ELF-1 (cell line): ENCODE results near the gene UBAP2.
"Not testable (repeated sequence)": the region's sequence is repeated elsewhere in the genome, so short reads cannot be mapped to it uniquely, and the experiment has no call there.

ENCODE experiments used
- DNase-seq: peaks from one replicate; pipeline ENCODE4 v3.0.0-alpha.2; 2016; ENCODE audit warnings: low read depth, low spot score

Gene UBAP2

DNA sequence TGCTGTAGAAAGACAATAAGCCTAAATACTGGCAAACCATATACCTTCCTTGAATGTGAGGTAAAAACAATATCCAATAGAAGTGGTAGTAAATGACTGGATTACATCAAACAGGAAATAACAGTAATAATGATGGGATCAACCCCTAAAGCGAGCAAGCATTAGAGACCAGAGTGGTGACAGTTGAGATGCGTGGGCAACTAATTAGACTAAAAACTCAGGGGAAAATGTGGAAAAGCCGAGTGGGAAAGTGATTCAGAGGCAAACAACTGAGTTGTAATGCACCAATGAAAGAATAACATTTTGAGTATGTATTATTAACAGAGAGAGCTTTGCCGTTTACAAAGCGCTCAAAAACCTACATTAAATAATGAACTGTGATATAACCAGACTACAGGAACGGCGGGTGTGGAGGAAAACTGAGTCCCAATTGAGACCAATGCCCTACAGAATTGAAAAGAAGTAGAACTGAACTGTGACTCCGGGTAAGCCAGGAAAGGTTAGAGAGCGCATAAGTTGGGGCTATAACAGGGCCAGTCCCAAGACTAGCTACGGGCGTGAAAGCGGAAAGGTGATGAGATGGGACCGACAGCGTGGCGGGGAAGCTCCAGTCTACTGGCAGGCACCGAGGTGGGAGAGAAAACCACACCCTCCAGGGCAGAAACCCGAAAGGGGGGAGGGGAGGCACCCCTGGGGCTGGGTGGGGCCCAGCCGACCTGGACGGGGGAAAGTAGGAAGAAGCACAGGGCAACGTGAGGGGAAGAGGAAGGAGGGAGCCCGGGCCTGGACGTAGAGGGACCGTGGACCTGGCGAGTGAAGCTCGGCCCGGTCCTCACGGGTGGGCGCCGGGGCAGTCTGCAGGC lies 592 bp downstream of the UBAP2 start:
- no peak for DNase-seq

DNA sequence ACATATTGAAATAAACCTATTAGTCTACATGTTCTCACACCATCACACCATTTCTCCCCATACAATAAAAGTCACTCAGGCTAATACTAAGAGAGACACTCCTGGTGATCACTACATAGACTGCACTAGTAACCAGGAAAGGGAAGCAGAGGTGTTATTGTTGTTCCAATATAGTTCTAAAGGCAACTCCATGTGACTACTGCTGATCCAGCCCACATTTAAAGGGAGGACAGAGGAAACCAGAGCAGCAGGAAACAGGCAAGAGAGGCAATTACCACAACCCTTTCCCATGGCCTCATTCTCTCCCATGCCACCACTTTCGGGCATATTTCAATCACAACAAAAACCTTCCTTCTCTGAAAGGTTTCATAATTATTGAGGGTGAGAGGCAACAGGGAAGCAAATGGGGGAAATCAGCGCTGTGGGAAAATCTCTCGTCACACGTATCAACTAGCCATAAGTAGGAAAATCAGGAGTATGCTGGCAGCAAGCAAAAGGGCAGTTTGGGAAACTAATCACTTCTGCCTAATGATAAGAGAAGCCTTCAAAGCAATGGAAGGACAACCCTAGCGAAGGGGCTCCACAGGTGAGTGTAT lies 1.8 kb downstream of the UBAP2 start:
- DNase-seq, result peak; percentile 24

DNA sequence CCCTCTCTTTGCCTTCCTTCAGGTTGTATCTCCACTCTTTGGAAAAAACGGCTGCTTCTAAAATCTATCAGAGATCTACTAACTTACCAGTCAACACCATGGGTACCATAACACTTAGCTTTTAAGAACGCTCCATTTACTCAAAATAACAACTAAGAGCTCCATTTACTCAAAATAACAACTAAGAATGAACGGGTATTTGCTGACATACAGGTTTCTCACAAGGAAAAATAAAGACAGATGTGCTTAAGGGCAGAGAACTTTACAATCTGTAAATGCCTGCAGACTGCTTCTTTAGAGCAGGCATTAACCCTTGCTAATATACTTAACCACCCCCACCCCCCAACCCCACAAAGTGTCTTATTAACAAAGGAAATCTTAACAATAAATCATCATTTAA lies 2.8 kb downstream of the UBAP2 start:
- no peak for DNase-seq

DNA sequence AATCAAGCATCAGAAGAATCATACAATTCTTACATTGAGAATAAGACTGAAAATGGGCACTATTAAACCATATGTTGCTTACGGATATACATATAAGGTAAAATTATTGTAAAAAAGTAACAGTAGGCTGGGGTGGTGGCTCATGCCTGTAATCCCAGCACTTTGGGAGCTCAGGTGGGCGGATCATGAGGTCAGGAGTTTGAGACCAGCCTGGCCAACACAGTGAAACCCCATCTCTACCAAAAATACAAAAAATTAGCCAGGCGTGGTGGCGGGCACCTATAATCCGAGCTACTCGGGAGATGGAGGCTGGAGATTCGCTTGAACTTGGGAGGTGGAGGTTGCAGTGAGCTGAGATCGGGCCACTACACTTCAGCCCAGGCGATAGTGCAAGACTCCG lies 6.6 kb downstream of the UBAP2 start:
- not testable (repeated sequence) for DNase-seq

DNA sequence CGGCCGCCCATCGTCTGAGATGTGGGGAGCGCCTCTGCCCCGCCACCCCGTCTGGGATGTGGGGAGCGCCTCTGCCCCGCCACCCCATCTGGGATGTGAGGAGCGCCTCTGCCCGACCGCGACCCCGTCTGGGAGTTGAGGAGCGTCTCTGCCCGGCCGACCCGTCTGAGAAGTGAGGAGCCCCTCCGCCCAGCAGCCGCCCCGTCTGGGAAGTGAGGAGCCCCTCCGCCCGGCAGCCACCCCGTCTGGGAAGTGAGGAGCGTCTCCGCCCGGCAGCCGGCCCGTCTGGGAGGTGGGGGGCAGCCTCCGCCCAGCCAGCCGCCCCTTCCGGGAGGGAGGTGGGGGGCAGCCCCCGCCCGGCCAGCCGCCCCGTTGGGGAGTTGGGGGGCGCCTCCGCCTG lies 9.8 kb downstream of the UBAP2 start:
- not testable (repeated sequence) for DNase-seq

DNA sequence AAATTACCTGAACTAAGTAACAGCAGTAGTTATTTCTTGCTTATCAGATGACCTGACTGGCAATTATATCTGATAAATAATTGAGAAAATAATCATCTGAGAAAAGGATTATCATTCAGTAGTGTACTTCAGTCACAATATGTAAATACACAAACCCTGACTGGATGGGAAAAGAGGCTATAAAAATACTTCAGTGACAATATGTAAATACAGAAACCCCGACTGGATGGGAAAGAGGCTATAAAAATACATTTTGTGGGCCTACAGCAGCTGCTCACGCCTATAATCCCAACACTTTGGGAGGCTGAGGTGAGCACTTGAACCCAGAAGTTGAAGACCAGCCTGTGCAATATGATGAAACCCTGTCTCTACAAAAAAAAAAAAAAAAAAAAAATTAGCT lies 11.1 kb downstream of the UBAP2 start:
- DNase-seq, result no peak

DNA sequence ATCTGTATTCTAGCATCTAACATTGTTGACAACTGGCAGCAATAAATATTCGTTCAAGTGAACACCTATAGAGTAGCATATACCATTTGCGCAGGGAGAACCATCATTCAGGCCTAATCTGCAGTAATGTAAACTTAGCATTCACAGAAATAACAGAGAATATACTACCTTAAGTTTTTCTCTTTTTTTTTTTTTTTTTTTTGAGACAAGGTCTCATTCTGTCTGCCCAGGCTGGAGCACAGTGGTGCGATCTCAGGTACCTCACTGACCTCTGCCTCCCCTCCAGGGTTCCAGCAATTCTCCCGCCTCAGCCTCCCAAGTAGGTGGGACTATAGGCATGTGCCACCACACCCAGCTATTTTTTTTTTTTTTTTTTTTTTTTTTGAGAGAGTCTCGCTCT lies 12.1 kb downstream of the UBAP2 start:
- no peak for DNase-seq

DNA sequence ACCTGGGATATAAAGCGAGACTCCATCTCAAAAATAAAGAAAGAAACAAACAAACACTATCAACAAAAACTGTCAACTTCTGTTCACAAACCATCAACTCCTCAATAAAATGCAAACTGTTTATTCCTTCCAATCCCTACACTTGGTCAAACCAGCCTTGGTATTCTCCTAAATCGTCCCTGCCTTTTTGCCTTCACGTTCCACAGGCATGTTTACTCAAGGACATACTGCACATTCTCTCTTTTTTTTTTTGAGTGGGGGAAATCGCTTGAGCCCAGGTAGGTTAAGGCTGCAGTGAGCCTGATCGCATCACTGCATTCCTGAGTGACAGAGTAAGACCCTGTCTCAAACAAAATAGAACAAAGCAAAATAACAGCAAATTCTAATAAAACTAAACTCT lies 13.0 kb downstream of the UBAP2 start:
- peak; percentile 29 for DNase-seq

DNA sequence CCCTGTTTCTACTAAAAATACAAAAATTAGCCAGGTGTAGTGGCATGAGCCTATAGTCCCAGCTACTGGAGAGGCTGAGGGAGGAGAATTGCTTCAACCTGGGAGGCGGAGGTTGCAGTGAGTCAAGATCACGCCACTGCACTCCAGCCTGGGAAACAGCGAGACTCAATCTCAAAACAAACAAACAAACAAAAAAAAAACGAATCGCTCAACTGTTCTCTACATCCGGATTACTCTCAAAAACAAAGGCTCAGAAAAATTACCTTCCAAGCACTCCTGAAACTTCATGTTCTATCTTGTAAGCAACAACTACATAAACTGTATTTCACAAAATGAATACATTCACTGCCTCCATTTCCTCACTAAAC lies 14.0 kb downstream of the UBAP2 start:
- no peak for DNase-seq

DNA sequence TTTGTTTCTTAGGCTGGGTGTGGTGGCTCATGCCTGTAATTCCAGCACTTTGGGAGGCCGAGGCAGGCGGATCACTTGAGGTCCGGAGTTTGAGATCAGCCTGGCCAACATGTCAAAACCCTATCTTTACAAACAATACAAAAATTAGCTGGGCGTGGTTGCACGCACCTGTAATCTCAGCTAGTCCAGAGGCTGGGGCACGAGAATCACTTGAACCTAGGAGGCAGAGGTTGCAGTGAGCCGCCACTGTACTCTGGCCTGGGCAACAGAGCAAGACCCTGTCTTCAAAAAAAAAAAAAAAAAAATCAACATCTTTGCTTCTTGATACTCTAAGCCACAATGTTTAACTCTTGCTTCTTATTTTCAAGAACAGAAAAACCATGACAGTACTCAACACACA lies 16.1 kb downstream of the UBAP2 start:
- no peak for DNase-seq

DNA sequence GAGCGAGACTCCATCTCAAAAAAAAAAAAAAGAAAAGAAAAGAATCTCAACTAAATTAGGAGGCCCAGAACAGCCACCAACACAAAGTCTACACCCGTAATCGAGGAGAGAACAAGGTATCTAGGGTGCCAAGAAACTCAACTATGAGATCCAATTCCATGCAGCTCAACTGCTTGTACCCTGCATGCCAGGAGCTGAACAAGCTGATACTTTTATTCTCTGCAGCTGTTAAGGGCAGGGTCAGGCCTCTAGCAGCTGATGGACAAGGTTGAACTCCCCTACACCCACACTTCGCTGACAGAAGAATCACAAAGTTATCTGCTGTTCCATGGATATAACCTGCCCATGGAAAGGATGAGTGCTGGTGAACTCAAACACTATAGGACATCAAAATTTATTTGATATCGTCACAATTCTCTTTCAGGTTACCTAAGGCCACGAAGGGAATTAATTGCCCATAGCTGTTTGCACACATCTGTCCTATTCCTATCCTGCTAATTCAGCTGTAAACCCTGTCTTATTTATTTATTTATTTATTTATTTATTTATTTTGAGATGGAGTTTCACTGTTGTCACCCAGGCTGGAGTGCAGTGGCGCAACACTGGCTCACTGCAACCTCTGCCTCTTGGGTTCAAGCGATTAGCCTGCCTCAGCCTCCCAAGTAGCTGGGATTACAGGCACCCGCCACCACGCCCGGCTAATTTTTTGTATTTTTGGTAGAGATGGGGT lies 20.7 kb downstream of the UBAP2 start:
- no peak for DNase-seq

DNA sequence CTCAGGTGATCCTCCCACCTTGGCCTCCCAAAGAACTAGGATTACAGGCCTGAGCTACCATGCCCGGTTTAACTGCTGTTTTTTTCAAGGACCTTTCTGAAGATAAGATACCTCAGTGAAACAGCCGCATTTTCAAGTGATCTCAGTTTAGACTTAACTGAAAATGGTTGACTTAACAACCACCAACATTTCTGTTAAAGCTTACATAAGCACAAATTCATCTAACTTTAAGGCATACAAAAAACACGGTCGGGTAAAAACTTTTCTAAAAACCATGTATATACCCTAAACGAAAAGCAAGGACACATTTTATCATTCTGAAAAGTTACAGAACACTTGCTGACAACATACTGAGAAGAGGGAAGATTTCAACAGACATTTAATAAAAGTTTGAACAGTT lies 22.9 kb downstream of the UBAP2 start:
- no peak for DNase-seq

DNA sequence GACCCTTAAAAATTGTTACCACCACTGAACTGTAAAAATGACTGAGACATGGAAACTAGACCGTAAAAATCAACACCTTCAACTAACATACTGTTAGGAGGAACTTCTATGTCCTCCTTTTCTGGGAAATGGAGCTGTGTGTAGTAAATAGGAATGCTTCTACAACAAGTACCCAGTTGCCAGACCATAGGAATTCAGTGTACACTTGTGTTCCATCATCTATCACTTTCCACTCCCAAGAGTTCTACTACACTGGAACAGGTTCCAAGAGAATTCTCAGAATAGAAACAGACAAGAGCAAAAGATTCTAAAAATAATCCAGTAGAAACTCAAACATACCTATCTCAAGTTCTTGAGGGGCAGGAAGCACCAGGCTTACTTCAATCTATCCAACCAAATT lies 23.6 kb downstream of the UBAP2 start:
- no peak for DNase-seq

DNA sequence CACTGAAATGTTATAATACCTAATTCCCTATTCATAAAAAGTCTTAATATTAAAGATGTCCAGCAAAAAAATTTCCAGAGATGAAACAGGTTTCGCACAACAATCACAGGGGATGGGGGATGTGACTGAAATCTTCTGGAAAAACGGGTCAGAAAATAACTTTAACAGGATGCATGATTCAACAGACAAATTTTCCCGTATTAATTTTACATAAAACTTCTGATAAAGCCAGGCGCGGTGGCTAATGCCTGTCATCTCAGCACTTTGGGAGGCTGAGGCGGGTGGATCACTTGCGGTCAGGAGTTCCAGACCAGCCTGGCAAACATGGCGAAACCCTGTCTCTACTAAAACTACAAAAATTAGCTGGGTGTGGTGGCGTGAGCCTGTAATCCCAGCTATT lies 24.2 kb downstream of the UBAP2 start:
- DNase-seq, result not testable (repeated sequence)

DNA sequence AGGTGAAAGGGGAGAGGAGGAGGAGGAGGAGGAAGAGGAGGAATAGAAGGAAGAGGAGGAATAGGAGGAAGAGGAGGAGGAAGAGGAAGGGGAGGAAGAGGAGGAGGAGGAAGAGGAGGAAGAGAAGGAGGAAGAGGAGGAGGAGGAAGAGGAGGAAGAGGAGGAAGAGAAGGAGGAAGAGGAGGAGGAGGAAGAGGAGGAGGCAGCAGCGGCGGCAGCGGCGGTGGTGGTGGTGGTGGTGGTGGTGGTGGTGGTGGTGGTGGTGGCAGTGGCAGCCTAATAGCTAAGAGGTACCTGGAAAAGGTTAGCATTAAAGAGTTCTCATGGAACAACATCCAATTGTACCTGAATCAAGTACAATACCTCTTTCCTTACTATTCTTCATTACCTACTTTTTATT lies 32.5 kb downstream of the UBAP2 start:
- DNase-seq, result no peak

DNA sequence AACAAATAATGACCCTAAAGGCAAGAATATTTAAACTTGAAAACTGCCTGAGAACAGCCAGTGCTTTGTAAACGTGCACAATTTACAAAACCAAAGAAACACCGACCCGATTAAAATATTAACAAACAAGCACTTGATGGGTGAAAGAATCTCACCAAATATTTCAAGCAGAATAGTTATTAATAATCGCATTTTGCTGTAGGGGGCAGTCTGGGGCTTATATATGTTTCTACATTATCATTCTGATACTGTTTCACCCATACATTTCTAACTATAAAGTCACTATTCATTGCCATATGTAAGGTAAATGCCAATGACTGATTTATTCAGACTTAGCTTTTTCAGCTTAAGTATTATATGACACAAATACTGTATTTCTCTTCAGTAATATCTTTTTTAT lies 37.7 kb downstream of the UBAP2 start:
- DNase-seq, result no peak

DNA sequence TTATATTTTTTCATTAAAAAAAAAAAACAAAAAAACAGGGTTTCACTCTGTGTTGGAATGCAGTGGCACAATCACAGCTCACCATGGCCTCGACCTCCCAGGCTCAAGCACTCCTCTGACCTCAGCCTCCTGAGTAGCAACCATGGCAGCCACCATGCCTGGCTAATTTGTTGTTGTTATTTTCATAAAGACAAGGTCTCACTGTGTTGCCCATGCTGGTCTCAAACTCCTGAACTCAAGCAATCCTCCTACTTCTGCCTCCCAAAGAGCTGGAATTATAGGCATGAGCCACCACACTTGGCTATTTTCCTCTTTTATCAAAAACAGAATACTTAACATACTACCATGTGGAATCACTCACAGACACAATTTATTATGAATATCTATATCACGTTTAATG lies 46.7 kb downstream of the UBAP2 start:
- no peak for DNase-seq

DNA sequence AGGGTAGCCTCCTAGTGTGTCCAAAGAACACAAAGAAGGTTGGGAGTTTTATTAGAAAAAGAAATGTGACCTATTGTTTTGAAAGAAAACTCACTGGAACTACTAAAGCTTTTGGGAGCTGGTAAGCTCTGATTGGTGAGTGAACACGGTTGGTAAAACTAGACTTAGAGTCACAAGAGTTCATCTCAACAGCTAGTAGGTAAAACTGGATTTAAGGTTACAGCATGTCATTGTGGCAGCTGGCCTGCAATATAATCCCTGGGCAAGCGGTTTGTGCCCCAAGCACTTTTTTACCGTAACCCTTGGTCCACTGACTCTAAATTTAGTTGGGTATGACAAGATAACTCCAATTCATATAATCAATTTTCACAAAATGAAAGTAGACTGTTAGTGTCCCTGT lies 47.4 kb downstream of the UBAP2 start:
- DNase-seq, result no peak

DNA sequence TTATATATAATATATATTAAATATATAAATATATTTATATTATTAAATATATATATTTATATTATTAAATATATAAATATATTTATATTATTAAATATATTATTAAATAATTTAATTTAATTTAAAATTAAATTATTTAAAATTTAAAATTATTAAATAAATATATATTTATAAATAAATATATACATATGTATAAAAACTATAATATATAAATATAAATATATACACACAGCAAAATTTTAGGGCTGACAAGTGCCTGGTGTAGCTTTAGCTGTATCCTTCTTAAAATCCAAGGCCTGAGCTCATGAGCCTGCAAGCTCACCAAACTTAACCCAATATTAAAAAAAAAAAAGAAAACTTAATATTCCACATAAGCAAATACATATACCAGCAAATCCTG lies 53.2 kb downstream of the UBAP2 start:
- DNase-seq, result no peak

DNA sequence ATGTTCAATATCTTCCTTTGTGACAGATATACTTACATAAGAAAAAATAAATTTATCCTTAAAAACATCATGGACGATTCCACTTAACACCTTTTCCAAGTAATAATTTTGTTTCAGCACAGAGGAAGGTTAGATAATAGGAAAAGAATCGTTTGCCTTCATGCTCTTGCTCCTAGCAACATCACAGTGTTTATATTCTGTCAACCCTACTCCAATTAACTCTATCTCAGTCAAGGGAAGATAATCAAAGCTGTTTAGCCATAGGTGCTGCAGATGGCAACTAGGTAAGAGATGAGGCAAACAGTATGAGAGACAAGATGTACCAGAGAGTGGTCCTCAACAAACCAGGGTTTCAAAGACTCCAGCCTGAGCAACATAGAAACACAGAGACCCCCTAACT lies 55.6 kb downstream of the UBAP2 start:
- DNase-seq, result no peak

DNA sequence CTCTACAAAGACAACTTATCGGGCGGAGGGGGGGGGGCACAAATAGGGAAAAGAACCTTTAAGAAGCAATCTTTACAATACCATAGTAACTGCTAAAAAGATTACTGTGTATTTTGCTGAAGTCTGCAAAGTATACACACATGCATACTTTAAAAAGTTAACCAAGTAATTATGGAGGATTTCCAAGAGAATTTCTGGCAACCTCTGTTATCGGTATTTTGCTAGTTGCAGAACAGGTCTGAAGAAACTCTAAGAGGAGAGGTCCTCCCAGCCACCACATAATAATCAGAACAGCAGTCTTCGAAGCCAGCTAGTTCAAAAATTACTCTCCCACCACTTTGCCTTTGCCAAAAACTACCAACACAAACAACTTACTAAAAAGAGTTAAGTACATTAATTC lies 56.1 kb downstream of the UBAP2 start:
- no peak for DNase-seq

DNA sequence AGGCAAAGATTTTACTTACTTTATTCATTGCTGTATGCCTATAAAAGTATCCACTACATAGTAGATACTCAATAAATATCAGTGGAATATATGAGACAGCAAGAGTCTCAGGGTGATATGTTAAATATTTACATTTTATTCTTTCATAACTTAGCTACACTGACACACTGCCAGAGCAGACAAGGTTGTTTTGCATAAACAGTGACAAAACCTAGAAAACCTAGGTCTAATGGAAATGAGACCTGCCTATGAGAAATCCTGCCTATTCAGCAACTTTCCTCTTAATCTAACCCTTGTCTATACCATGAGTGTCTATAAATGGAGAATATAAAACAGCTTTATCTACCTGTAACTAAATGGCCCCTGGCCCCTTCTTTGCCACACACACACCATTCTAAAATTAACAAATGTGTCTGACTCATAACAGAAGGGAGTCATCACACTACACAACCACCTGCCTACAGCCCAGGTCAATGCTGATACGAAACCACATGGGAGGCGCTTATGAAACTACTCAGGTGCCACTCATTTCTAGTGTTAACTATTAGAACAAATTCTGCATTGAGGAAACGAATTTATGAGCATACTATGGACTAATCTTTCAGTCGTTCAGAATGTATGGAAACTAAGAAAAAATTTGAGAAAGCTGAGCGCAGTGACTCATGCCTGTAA lies 60.3 kb downstream of the UBAP2 start:
- DNase-seq, result no peak
